Hepatocyte (in vitro differentiated cells): ENCODE data around the gene SHPK.

ENCODE experiments used
- EZH2 ChIP-seq: fragments of 200-600 bp; sonication (generic); IDR thresholded peaks from 2 replicates; pipeline ENCODE4 v1.6.1; 2016; ENCODE audit warnings: antibody characterized with exemption, mild to moderate bottlenecking, borderline replicate concordance
- EZH2phosphoT487 ChIP-seq: fragments of 200-600 bp; sonication (generic); IDR thresholded peaks from one replicate; pipeline ENCODE4 v1.6.1; 2018; ENCODE audit warnings: antibody characterized with exemption, mild to moderate bottlenecking, low read depth, moderate library complexity; ENCODE audit not compliant: unreplicated experiment, severe bottlenecking
- TF ChIP-seq, protein P1 (sequence below): fragments of 200-600 bp; sonication (generic); IDR thresholded peaks from 2 replicates; pipeline ENCODE4 v1.5.1; 2016; ENCODE audit warnings: antibody characterized with exemption, mild to moderate bottlenecking; ENCODE audit not compliant: poor library complexity

DNA sequence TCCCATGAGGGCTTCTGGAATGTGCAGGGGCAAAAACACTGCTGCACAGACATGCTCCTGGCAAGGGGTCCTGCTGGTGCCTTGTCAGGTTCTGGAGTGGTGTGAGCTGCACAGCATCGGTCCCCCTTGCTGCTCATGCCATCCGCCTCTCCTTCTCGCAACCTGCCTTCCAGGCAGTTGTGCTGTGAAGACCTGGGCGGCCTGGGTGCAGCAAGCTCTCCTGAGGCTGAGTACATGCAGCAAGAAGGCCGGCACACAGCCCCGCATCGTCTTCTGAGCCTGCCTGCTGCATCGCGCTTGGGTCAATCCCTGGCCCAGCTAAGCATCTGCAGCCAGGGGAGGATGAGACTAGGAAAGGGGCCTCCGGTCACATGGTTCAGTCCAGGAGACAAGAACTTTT is 26.4 kb downstream of the SHPK start:
- TF ChIP-seq, protein P1, sequence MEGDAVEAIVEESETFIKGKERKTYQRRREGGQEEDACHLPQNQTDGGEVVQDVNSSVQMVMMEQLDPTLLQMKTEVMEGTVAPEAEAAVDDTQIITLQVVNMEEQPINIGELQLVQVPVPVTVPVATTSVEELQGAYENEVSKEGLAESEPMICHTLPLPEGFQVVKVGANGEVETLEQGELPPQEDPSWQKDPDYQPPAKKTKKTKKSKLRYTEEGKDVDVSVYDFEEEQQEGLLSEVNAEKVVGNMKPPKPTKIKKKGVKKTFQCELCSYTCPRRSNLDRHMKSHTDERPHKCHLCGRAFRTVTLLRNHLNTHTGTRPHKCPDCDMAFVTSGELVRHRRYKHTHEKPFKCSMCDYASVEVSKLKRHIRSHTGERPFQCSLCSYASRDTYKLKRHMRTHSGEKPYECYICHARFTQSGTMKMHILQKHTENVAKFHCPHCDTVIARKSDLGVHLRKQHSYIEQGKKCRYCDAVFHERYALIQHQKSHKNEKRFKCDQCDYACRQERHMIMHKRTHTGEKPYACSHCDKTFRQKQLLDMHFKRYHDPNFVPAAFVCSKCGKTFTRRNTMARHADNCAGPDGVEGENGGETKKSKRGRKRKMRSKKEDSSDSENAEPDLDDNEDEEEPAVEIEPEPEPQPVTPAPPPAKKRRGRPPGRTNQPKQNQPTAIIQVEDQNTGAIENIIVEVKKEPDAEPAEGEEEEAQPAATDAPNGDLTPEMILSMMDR = no peak
- no peak for TF ChIP-seq EZH2
- no peak for TF ChIP-seq EZH2phosphoT487
